Stimulated activated CD8-positive, alpha-beta memory T cell treated with anti-CD3 and anti-CD28 coated beads, Interleukin-15, amount 100 ng/mL, for 24 hours (primary cell): ENCODE data around the gene SLC7A6.

Source experiments
- DNase-seq: peaks from one replicate; pipeline ENCODE4 v3.0.0-alpha.2; 2020; ENCODE audit warnings: low read depth

Gene SLC7A6

DNA sequence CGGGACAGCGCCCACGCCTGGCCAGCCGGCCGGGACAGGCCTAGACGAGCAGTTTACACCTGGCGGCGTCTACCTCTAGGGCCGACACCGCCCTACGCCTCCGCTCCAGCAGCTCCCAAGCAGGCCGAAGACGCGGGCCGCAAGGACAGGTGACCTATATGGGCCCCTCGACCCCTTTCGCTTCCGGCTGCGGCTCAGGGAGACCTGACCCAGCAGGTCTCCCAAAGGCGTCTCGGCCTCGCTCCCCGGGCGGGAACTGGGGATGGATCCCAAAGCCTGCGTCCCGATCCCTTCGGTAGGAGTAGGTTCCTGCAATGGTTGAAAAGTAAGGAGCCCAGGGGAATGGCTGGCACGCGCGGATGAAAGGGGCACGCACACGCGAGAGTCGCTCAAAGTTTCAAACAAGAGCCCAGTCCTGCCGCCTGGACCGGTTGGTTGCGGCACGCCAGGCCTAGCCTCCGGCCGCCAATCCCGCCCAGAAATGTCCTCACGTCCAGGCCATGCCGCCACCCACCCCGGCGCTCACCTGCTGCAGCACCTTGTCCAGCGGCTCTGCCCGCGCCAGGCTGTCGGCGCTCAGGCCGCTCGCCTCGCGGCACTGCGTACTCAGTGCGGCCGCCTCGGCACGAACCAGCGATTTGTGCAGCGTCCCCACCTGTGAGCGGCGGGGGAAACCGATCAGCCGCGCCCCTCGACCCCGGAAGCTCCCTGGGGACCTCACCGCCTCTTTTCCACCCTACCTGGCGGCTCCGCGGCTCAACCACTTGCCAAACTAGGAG is 29.0 kb upstream of the SLC7A6 start:
- no peak for DNase-seq

DNA sequence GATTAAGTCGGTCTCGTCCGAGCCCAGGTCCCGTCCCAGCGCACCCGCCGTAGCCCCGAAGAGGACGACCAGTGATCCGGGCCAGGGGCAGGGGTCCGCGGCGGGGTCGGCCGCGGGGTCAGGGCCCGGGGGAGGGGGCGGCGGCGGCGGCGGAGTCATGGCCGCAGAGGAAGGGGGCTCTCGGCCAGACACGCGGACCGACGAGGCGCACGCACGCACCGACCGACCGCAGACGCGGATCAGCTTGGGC is 28.5 kb upstream of the SLC7A6 start, which contains the start of gene ESRP2:
ESRP2 (minus strand) TSS at position 241 of the 250 bp plus-strand sequence; CDS start at position 159, 82 bp downstream.
- no peak for DNase-seq

DNA sequence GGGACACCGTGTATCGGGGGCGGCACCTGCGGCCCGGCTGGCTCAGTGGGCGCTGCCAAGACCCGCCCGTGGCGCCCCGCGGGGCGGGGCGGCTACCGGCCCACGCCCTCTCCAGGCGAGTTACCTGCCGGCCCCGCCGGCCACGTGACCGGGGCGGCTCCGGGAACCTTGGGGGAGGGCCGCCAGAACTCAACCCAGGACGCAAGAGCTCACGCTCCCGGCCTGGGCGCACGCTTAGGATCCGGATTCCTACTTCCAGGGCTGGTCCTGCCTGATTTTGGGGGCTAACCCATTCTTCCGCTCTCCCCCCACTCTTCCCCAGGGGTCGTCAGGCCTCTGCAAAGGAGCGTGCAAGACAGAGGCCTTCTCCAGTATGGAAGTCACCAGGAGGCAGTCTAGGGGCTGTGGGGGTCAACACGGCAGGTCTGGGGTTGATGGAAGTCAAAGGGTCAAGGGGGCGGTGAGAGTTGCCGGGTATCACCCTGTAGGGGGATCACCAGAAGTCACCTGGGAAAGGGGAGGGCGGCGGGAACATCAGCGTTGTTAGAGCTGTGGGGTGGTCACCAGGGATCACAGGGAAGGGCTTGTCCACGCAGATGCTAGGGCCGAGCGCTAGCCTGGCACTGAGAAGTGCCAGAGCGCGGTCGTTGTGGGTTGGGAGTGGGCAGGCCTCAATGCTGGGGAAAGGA is 28.0 kb upstream of the SLC7A6 start:
- peak; percentile 17 for DNase-seq

DNA sequence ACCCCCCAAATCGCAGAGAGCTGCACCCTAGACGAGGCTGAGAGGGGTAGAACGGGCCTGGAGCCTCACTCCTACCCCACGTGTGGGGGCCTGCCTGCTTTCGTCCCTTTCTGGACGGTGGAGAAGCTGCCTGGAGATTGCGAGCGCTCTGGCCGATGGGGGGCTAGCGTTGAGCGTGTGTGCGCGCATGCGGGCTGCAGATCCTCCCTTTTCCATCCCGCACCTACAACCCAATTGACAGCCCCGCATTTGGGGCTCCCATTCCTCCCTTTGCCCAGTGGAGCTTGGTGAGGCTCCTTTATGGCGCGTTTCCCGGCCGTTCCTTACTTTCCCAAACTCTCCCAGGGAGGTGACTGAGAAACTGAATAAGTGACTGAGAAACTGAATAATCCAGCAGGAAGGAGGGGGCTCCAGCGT is 27.5 kb upstream of the SLC7A6 start:
- no peak for DNase-seq

DNA sequence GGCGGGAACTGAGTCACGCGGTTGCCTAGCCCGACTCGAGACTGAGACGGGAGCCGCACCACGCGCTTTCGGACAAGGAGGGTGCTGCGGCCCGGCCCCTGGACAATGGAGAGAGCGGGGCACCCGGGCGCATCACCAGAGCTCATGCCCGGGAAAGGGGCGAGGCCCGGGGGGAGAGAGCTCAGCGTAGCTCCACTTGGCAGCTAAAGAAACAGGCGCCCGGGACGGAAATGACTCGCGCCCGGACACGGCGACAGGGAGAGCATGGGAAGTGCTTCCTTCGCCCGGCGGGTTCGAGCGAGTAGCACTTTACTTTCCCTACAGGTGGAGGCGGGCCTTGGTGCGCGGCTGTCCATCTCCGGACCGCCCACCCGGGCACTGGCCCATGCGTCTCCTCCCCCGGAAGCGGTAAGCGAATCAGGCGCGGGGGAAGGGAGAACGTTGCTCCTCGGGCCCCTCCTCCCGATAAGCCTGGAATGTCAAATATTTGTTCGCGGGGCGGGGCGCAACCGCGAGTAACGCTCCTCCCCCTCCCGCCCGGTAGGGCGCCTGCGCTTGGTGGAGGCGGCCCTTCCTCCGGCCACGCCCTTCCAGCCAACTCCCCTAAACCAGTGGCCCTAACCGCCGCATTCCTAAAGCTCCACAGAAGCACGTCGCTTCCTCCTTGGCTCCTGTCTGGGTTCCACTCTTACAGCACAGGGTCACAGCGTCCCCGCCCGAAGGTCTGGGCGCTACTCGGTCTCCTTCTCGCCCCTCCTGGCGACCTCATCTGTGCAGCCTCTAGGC is 26.9 kb upstream of the SLC7A6 start:
- DNase-seq = peak; percentile 71

DNA sequence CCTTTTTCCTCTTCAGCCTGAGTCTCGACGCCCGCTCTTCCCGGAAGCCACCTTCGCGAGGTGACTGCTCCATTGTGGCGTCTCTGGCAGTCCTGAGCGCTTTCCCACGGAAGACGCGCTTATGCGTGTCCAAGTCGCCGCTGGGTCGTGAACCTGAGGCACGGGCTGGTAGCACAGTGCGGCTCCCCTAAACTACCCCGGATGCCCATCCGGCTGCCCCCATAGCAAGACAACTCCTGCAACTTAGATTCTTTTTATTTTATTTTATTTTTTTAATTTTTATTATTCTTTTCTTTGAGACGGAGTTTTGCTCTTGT is 26.3 kb upstream of the SLC7A6 start:
- DNase-seq = no peak

DNA sequence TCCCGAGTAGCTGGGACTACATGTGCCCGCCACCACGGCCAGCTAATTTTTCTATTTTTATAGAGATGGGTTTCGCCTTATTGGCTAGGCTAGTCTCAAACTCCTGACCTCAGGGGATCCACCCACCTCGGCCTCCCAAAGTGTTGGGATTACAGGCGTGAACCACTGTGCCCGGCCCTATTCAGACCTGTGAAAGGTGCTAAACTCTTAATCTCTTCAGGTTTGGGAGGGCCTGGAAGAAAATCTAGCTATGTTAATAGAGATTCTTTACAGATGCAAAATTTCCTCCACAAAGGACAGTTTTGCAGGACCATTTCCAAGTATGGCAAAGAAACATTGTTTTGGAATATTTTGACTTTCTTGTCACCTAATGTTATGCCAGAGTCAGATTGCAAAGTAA is 22.2 kb upstream of the SLC7A6 start:
- DNase-seq = no peak

DNA sequence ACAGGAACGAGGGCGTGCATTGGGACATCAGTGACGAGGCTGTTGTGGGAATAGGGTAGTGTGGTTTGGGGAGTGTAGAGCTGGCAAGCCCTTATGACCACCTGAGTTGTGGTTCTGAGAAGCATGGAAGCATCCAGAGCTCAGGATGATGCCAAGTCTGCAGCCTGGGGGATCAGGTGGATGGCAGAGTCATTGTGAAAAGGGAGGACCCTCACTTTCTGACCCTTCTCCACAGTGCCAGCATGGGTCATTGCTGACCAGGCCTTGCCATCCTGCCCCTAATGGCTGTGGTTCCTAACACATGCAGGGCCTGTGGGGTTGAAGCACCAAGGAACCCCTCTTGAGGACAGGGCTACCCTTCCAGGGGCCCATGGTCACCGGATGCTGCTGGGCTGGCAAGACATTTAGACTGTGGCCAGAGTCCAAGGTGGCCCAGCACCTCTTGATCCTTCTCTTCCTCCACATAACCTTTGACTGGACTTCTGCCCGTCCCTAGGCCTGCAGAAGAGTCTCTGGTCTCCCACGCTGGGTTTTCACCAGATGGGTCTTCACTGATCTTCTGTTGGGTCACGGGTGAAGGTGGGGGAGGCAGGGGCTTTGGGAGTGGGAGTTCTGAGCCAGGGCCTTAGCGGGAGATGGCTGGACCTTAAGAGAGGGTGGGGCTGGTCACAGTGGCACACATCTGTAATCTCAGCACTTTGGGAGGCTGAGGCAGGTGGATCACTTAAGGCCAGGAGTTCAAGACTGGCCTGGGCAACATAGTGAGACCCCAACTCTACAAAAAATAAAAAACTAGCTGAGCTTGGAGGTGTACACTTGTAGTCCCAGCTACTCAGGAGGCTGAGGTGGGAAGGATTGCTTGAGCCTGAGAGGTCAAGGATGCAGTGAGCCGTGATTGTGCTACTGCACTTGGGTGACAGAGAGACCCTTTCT is 21.1 kb upstream of the SLC7A6 start:
- no peak for DNase-seq

DNA sequence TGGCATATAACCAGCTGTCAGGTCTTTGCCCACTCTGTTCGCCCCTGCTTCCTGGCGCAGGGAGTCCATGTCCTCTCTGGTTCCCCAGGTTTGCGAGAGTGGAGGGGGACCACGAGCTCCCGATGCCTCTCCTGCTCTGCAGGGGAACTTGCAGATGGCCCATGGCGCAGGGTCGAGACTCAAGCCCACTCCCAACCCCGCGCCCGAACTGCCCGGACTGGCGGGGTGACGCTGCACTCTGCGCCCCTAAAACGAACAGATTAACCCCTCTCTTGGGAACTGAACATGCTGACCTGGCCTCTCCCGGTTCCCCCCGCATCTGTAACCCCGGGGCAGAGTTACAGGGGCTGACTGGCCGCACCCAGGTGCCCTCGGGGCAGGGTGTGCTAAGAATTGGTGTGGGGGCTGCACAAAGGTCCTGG is 19.8 kb upstream of the SLC7A6 start:
- no peak for DNase-seq

DNA sequence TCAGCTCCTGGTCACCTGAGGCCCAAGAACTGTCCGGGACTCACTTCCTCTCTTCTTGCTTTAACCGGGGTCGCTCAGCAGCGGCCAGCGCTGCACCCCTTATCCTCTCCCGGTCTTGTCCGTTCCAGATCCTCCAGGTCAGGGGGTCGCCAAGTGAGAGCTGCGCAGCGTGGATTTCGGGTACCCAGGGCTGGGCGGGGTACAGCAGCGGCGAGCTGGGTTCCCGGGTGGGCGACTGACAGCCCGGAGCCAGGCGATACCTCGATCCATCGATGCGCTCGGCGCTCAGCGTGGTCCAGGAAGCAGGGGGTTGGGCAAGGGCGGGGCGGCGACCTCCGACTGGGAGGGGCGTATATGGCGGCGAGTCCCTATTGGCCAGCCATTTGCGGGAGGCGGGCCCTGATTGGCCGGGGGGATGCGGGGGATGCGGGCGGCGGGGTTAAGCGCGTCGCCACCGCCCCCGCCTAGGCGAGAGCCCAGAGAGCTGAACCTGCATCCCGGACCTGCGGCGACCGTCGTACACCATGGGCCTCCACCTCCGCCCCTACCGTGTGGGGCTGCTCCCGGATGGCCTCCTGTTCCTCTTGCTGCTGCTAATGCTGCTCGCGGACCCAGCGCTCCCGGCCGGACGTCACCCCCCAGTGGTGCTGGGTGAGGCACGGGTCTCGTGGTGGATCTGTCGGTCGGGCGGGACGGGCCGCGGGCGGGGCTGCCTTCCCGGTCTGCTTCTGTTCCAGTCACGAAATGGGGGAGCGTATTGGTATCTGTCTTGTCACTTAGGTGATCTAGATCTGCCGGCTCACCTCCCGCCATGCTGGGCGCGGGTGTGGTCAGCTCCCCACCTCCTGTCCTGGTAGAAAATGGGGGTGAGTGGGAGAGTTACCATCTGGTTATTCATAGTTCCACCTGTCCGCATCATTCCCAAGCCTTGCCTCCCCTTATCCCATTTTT is 19.1 kb upstream of the SLC7A6 start, which contains the start of gene PLA2G15:
PLA2G15 (plus strand) TSS at position 471 of the 951 bp plus-strand sequence; CDS start at position 525, 54 bp downstream.
- peak; percentile 92 for DNase-seq

DNA sequence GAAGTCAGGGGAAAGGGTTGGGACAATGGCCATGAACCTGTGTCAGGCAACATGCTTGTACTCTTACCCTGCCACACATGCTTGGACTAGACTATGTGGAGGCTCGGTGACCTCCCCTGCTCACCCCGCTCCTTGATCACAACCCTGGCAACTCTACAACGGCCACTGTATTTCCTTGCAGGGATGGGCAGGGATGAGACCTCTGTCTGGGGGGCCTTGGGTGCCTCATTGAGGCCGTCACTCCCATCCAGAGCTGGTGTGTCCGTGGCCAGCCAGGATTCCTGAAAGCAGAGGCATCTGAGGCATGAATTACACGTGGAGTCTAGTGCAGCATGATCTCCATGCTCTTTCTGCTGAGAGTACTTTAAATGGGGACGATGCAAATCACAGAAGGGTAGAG is 18.2 kb upstream of the SLC7A6 start:
- no peak for DNase-seq

DNA sequence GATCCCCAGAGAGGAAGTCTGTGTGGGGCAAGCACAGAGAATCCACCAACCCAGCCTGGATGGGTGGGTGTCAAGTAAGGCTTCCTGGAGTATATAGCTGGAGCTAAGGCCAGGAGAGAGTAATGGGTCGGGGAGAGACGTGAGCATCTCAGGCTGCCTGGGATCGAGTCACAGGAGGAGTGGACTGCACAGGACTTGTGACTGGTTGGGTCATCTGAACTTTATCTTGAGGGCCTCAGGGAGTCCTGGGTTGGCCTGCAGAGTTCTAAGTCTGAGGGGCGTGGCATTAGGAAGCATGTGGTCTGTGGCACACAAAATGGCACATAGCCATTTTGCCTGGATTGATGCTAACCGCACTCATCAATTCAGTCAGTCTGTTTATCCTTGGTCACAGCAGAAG is 17.7 kb upstream of the SLC7A6 start:
- DNase-seq = no peak

DNA sequence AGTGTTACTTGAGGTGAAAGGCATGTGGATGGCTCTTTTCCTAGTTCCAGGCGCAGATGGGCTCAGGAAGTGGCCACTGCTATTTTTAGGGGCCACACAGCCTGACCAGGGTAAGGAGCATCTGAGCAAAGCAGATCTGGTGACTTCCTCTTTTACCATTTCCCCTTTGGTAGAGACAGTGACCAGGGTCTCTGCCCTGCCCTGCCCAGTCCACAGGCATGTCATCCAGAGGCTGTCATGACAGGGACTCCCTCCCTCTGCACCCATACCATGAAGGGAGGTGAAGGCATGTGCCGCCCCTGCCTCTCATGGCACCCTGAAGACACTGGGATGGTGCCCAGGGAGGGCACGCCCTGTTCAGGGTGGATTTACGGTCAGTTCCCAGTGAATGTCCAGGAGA is 16.9 kb upstream of the SLC7A6 start:
- DNase-seq = no peak

DNA sequence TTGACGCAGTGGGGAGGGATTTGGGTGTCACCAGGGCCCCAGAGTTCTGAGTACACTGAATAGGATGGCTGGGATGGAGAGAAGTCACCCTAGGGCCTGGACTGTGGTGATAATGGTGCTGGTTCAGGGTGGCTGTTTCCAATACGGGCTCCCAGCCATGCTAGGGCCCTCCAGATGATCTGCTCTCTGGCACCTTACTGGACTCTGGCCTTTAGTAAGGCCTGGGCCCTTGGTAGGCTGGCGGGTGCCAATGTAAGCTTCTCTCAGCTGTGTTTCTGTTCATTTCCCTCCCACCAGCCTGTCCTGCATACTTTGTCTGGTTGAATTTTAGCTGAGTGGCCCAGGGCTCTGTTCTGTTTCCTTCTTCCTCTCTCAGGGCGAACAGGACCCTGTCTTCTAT is 16.4 kb upstream of the SLC7A6 start:
- DNase-seq = no peak

DNA sequence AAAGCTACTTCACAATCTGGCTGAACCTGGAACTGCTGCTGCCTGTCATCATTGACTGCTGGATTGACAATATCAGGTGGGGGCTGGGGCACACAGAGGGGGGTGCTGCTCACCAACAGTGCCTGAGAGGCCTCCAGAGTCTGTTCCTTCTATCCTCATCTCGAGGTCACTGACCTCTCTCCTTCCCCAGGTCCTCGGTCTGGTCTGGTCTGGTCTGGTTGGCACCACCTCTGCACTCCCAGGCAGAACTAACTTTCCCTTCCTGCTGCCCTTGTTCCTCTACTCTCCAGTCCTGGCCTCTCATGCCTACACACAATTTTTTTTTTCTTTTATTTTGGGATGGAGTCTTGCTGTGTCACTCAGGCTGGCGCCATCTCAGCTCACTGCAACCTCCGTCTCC is 15.0 kb upstream of the SLC7A6 start:
- DNase-seq = no peak

DNA sequence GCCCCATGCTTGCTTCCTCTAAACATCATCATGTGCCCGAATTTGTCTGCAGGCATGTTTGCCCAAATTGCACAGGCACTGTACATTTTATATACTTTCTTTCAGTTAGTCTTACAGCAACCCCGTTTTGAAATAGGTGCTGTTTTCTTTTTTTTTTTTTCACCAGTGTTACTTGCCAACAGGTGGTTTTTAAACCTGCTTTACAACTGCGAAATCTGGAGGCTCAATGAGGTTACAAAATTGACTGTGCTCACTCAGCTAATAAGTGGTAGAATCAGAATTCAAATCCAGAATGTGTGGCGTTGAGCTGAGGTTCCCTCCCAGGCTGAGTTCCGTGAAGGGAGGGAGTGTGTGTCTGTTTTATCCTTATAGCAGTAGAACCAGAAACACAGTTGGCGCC is 13.4 kb upstream of the SLC7A6 start:
- DNase-seq = no peak

DNA sequence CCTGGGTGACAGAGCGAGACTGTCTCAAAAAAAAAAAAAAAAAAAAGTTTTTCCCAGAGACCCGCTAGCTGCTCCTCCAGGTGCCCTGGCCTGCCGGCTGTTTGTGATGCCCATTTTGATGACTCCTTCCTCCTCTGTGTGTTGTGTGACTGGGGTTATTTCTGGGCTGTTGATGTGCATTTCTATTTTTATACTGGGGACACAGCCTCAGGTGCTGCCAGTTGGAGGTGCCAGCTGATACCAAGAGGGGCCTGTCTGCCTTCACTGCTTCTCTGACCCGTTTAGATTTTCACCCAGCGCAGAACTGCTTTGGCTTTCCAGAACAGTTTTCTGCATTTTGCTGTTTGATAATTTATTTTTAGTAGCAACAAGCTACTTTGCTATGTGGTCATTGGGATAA is 12.5 kb upstream of the SLC7A6 start:
- DNase-seq = no peak

DNA sequence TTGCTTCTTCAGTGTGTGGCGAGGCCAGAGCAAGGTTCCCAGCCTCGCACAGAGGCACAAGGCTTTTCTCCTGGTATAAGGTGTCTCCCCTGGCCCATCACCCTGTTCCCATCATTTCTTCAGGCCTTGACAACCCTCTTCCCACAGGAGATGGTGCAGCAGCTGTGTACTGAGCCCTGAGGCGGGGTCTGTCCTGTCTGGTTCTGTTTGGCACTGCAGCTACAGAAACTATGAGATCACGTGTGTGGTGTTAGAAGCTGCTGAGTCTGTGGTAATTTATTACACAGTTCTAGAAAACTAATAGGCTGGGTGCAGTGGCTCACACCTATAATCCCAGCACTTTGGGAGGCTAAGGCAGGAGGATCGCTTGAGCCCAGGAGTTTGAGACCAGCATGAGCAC is 11.9 kb upstream of the SLC7A6 start:
- DNase-seq = no peak

DNA sequence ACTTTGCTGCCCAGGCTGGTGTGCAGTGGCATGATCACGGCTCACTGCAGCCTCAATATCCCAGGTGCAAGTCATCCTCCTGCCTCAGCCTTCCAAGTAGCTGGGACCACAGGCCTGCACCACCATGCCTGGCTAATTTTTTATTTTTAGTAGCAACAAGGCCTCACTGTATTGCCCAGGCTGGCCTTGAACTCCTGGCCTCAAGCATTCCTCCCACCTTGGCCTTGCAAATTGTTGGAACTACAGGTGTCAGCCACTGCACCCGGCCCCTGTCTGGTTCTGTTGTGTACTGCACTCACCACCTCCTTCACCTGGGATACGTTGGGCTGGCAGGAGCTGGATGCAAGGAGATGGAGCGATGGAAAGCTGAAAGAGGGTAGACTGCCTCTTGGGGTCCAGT is 10.6 kb upstream of the SLC7A6 start:
- no peak for DNase-seq

DNA sequence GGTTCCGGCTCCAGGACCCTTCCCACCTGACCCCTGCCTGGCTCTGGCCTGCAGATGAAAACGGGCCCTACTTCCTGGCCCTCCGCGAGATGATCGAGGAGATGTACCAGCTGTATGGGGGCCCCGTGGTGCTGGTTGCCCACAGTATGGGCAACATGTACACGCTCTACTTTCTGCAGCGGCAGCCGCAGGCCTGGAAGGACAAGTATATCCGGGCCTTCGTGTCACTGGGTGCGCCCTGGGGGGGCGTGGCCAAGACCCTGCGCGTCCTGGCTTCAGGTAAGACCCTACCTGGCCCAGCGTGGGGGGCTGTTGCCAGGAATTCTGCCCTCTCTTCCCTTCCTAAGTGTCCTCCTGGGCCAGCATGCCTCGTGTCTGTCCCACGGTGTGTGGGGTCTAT is 8.6 kb upstream of the SLC7A6 start:
- DNase-seq = no peak
